ENCODE measurements around the gene ETV3L. TPM values are rescaled to one million over a fixed set of nuclear protein-coding genes. Genes with fewer than 3 reads are reported as not detected.

The ETV3L gene
- total and polyA plus RNA-seq, 2 of the 8 experiments (the other 6 are each of a cell fraction or from before 2014, with no cell fraction given) = 0.17 to 0.26 TPM

DNA sequence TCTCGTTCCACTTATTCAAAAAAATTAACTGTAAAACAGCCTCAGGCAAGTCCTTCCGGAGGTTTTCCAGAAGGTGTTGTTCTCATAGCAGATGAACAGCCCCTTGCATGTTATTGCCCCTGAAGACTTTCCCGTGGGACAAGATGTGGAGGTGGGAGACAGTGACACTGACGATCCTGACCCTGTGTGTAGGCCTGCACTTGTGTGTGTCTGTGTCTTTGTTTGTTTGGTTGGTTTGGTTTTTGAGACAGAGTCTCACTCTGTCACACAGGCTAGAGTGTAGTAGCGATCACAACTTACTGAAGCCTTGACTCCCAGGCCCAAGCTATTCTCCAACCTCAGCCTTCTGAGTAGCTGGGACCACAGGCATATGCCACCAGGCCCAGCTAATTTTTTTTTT lies 12.6 kb downstream of the ETV3L start:
- Histone ChIP-seq H4K8ac (ENCODE audit: extremely low read depth, insufficient read depth, low read length) (no peak overlapping the region), H3K79me2 (ENCODE audit: control insufficient read depth in 1 of 2, insufficient read depth in 2 of 2, low read length in 2 of 2) (no peaks in the 10 kb centered on the region), H3K27ac (ENCODE audit: low read depth, low read length) (no peak overlapping the region), H3K79me1 (ENCODE audit: low read depth, low read length) (no peaks in the 10 kb centered on the region), H3K4me3 (ENCODE audit: extremely low read depth in 1 of 4, insufficient read depth in 2 of 4, low read depth in 3 of 4, low read length in 4 of 4) (no peak overlapping the region), H3K14ac (ENCODE audit: insufficient read length) (no peak overlapping the region), H2AFZ (ENCODE audit: low read length) (no peak overlapping the region), H3K27me3 (replicated peaks in 1 of 4; ENCODE audit: control insufficient read depth in 3 of 4, extremely low read depth in 1 of 4, insufficient read depth in 3 of 4, low read length in 3 of 4) (no peaks in the 10 kb centered on the region; a peak in 2 of 7 replicates), H3K23me2 (ENCODE audit: low read depth, low read length) (no peaks in the 10 kb centered on the region), H3K4me2 (ENCODE audit: insufficient read depth in 1 of 2, low read depth in 2 of 2, low read length in 2 of 2) (no peak overlapping the region), H2BK15ac (ENCODE audit: low read length) (no peak overlapping the region), H3K9ac (replicated peaks in 1 of 4; ENCODE audit: extremely low read depth in 1 of 4, low read depth in 3 of 4, low read length in 3 of 4) (no peak overlapping the region), H4K20me1 (replicated peaks in 1 of 2; ENCODE audit: control insufficient read depth in 1 of 2, insufficient read depth in 2 of 2, low read length in 2 of 2) (no peaks in the 10 kb centered on the region), H4K91ac (replicated peaks; ENCODE audit: insufficient read length, low read length) (no peak overlapping the region), H3K4ac (replicated peaks; ENCODE audit: insufficient read length, low read depth, low read length) (no peak overlapping the region), H2AK5ac (ENCODE audit: low read depth, low read length) (no peak overlapping the region), H3K18ac (ENCODE audit: extremely low read depth, low read length) (no peak overlapping the region), H2BK20ac (ENCODE audit: low read length) (no peak overlapping the region), H3K4me1 (replicated peaks in 1 of 4; ENCODE audit: control insufficient read depth in 3 of 4, insufficient read depth in 4 of 4, low read length in 3 of 4) (peaks cover 3 to 5% (median 3%) of the 10 kb centered on the region in 4 experiments; a peak in 4 of 7 replicates), H3K9me3 (ENCODE audit: insufficient read depth in 2 of 2, low read depth in 1 of 2, low read length in 1 of 2) (no peaks in the 10 kb centered on the region), H3K56ac (replicated peaks; ENCODE audit: insufficient read length, low read depth, low read length) (no peak overlapping the region), H2BK120ac (replicated peaks; ENCODE audit: low read depth, low read length) (no peak overlapping the region), H2BK5ac (ENCODE audit: low read depth, low read length) (no peak overlapping the region), H2BK12ac (ENCODE audit: low read depth, low read length) (no peak overlapping the region; the same call in 1 of the 2 replicates), H3K23ac (ENCODE audit: insufficient read length) (no peak overlapping the region), H4K5ac (ENCODE audit: insufficient read length, low read depth, low read length) (no peak overlapping the region), H3K36me3 (ENCODE audit: control insufficient read depth in 2 of 4, insufficient read depth in 4 of 4, low read length in 3 of 4) (no peaks in the 10 kb centered on the region)
- TF ChIP-seq BACH1 (IDR thresholded peaks at IDR 0.05; ENCODE audit: low read length) (no peak), CHD1 (IDR thresholded peaks at IDR 0.05; ENCODE audit: low read depth, low read length) (no peak), ASH2L (IDR thresholded peaks at IDR 0.05; ENCODE audit: low read length) (no peak), MAFK (IDR thresholded peaks at IDR 0.05; ENCODE audit: low read depth, low read length) (no peak)
- 94% methylated on average over 5 of the region's 5 CpGs; no CpG with 5 or more reads in 1 of the 2 experiments for whole genome bisulfite sequencing, 2 experiments (ENCODE audit: extremely low coverage in 1 of 2, insufficient coverage in 1 of 2, insufficient read length in 1 of 2, insufficient replicate concordance in 2 of 2, low coverage in 1 of 2, low lambda C conversion rate in 2 of 2, missing lambda C conversion rate in 1 of 2)
- FAIRE-seq = no peak
- CTCF ChIA-PET (ENCODE audit: partially characterized antibody) = interaction anchor here (0.5 to 7.7 kb wide), 12 partner anchors 14 to 116 kb away, joined by 3 to 218 read pairs (median 4); partner anchors contain the start of gene ETV3
- peak in 1 of 2 experiments; percentile 23 for DNase-seq (ENCODE audit: low read depth in 1 of 2, low spot score in 2 of 2)
- POLR2A ChIA-PET (ENCODE audit: partially characterized antibody) = interaction anchor here (0.6 to 1.1 kb wide), 2 partner anchors 49 to 499 kb away, joined by 3 to 4 read pairs; no protein-coding TSS in a partner anchor
